ENCODE data around the gene WNT7A.

Gene WNT7A

DNA sequence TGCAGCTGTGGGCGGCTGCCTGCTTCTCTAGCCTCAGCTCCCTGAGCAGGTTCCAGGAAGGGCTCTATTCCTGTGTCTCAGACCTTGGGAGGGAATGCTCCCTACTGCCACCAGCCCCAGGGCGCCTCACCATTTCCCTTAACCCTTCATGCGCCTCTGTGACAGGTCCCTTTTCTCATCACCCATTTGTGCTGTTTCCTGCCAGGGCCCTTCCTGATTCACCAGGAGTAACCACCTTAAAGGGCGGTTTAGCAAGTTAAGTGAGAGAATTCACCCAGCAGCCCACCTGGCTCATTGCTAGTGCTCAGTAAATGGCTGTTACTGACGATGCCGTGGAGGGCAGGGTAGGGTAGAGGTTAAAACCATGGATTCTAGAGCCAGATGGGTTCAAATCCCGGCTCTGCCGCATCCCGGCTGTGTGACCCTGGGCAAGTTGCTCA, 87.8 kb downstream of the WNT7A start:
- FAIRE-seq, result no peak

DNA sequence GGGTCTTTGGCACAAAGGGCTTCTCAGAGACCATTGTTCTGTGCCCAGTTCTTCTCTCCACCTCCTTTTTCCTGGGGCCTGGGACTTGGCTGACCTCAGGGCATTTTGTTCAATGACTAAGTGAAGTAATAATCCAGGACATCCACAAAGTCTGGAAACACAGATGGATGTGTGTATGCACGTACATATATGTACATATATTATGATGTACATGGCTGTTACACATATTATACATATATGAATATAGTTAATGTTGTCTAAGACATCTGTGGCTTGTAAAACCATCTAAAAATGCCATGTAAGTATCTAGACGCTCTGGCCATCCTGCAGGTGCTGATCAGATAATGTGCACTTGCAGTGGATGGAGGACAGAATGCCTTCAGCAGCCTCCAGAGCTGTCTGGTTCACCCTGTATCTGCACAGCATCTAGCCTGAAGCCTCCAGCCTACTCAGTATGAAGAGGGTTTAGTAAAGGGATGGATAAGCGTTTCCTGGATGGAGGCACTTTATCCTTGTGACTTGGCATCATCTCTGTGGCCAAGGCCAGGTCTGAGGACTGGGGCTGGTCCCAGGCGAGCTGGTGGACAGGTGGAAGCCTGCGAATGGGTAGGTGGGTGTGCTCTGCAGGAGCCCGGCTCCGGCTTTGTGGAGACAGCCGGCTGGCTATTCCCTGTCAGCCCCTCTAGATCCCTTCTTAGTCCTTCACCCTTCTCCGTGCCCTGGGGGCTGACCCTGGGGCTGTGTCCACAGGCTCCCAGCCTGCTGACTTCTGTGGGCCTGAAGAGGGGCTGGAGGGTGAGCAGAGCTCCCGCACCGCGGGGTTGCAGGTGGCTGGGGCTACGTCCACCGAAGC, 88.4 kb downstream of the WNT7A start:
- FAIRE-seq, result no peak

DNA sequence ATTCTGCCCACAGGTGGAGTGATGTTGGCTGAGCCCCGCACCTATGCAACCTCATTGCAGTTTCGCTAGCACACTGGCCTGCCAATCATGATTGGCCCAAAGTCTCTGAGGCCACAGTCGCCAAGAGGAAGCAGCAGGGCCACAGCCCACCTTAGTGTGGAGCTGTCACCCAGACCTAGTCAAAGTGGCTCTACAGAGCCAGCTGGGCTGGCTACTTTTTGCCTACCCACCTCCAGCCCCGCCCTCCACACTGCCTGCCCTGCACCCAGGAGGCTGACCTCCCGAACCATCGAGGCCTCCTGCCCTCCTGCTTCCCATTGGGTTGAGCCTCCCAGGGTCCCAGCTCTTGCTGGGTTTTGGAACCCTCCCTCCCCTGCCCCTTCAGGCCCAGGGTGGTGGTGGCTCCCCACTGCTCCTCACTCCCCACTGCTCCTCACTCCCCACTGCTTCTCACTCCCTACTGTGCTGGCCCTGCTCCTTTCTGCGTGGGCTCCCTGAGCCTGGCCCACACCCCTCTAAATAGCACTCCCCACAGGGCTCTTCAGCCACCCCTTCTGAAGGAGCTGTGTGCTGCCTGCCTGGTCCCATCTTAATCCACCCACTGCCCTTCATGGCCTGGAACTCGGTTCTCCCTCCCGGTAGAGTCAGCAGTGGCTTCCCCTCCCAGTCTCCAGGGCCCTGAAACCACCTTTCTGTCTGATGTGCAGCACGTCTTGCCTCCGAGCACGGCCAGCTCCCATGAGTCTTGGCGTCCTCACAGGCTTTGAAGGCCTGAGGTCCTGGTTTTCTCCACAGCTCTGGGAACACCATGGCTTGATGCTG, 89.3 kb downstream of the WNT7A start:
- no peak for FAIRE-seq

DNA sequence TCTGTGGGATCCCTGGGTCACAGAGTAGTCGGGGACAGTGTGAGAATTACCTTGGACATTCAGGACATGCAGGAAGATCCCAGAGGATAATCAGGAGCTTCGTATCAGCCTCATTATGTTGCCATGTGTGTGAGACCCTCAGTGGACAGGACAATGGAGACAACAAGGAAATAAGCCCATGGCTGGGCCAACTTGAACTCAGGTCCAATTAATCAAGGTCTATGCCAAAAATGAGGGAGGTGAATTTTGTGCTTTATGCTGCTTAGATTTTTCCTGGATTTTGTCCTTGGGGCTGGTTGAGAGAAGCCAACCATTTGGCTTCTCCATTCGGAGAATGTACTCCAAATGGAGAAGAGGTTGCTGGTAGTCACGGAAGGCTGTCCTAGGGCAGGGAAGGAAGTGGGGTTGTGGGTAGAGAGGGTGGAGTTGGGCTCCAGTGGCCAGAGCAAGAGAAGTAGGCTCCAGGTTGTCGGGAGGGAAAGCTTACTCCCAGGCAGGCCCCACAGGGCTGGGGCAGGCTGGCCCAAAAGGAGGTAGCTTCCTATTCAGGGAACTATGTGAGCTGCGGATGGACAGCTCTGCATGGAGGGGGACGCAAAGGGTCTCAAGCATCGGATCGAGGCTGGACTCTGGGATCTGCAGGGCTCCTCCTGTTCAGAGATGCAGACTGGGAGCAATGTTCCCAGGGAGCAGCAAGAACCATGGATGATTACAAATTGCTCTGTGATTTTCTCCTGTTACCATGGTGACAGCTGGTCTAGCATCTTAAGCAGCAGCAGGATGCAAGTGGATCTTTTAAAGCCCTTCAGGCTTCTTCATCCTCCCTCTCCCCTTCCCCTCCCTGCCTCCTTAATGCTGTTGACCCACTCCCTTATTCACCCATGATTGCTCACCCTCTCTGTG, 91.1 kb downstream of the WNT7A start:
- no peak for FAIRE-seq

DNA sequence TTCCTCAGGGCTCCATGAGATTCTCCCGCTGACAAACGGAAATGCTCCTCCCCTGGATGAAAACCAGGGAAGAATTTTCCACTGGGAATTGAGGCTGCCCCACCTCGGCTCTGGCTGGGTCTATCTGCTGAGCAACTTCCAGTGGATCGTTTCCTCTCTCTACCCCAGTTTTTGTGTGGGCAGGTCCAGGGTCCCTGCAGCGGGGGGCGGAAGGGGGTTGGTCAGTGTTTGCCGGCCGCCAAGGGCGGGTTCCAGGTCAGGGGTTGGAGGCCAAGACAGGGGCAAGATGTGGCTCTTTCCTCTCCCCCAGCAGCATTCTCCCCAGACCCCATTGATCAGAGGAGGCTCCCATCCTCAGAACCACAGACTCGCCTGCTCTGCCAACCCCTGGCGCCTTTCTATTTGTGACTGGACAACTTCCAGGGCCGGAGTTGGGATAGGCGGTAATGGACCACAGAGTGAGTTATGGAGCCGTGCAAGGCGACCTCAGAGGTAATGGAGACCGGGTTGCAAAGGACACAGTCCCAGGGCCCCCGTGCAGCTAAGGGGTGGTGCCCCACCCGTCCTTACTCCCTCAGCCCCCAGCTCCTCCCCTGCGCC, 92.2 kb downstream of the WNT7A start:
- FAIRE-seq, result no peak

DNA sequence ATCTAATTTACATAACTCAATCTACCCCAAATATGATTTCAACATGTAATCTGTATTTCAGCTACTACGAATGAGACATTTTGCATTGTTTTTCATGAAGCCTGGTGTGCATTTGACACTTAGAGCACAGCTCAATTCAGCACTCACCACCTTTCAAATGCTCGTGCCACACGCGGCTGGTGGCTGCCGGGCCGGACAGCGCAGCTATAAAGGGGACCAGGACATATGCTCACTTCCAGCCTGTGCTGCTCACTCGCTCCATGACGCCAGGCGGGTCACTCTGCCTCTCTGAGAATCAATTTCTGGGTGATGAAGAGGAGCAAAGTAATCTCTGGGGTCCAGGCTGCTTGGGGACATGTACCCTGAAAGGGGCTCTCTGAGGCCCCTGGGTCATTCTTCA, 93.1 kb downstream of the WNT7A start:
- no peak for FAIRE-seq

DNA sequence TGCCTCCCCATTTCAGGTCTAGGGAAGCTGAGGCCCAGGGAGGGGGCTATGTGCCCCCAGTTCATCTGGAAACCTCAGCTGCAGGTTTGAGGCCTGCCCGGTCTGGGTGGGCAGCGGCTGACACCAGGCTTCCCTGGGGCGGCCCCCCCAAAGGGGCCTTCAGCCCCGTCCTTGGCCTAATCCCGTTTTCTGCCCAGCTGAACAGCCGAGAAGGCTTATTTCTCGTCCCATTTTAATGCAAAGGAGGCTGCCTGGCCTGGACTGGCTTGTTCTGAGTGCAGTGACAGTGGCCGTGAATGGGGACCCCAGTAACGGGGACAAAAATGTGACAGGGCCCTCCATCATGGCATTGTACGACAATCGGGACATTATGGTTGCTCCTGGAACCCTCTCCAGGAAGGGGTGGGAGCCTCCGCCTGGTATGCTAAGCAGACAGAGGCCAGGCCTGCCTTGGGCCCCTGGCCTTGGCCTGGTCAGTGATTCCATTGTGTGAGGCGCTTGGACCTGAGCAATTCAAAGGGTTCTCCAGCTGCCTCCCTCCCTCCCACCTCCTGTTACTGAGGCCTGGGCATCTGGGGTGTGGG, 93.9 kb downstream of the WNT7A start:
- FAIRE-seq, result no peak

DNA sequence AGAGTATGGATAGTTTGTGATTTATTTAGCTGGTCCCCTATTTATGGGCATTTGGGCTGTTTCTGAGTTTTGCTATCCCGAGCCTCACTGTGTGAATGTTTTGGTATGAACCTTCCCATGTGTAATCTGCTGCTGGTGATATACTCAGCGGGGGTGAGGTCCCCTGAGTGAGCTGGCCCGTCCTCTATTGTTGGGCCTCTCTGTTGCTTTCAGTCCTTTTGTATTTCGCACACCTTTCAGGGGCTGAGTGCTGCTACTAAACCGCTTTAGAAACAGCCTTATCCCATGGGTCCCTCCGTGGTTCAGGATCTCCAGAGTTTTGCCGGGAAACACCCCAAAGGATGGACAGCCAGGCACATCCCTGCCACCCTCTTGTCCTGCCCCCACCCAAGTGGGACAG, 94.5 kb downstream of the WNT7A start:
- FAIRE-seq, result no peak

DNA sequence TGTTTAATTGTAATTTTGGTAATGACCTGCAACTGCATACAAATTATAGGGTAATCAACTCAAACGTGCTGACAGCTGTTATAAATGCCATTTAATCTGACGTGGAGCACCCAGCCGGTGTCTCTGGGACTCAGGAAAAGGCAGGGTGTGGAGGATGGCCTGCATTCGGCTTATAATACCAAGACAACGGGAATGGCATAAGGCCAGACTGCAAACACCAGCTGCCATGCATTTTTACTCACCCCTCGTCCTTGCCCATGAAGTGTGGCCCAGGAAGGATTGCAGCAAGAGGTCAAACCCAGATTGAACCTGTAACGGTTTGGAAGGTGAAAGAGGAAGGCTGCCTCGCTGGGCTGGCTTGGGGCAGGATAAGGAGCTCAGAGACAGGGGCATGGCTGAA, 96.4 kb downstream of the WNT7A start:
- no peak for FAIRE-seq

DNA sequence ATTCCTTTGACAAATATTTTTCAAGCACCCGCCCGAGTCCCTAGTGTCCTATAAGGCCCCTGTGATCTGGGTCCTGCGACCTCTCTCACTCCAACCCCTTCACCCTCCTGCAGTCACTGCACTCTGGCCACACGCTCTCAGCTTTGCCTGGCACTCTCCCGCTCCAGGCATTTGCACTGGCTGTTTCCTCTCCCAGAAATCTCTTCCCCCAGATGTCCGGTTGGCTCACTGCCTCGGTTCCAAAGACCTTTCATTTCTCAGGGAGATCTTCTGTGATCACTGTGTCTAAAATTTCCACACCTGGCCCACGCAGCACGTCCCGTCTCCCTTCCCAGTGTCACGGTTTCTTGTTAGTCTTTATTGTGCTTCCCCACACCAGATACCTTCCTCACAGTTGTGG, 97.4 kb downstream of the WNT7A start:
- FAIRE-seq, result no peak

DNA sequence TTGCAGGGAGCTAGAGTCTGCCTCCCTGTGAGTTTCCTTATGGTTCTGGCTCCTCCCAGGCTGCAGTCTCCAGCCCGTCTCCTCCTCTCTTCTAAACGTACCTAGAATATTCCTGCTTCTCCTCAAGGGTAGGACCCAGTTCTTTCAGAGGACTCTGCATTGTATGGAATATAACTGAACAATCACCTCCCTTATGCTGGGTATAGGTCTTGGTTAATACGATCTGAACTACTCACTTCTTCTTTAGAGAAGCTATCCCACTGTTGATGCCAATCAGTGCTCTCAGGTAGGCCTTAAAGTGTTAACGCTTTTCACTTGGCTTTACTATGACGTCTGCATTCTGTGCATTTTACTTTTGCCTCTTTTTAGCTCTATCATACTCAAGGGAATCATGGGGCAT, 98.5 kb downstream of the WNT7A start:
- FAIRE-seq, result no peak

DNA sequence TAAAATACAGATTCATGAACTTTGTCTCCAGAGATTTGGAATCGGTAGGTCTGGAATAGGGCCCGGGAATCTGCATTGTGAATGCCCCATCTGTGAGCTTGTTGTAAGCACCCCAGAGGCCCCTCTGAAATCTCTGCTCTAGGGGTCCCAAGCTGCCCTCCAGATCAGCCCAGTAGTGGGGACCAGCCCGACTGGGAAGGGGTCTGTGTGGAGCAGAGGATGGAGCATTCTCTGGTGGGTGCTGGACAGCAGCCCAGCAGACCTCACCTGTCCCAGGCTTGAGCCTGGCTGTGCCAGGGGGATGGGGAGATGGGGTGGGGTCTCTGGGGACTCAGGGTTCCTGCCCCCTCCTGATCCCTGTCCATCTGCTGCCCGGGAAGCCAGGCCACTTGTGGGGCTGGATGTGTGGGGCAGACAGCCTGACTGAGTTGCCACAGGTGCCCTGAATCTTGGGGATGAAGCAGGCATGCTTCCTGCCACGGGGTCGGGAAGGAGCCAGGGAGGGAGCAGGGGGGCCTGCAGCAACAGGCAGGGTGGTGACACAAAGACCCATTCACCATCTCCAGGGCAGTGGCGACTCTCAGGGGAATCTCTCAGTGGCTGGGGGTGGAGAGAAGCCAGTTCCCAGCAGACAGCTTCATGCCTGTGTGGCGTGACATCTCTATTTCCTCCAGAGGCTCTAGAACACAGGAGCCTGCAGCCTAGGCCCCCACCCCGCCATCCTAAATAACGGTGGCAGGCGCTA, 99.3 kb downstream of the WNT7A start:
- no peak for FAIRE-seq

DNA sequence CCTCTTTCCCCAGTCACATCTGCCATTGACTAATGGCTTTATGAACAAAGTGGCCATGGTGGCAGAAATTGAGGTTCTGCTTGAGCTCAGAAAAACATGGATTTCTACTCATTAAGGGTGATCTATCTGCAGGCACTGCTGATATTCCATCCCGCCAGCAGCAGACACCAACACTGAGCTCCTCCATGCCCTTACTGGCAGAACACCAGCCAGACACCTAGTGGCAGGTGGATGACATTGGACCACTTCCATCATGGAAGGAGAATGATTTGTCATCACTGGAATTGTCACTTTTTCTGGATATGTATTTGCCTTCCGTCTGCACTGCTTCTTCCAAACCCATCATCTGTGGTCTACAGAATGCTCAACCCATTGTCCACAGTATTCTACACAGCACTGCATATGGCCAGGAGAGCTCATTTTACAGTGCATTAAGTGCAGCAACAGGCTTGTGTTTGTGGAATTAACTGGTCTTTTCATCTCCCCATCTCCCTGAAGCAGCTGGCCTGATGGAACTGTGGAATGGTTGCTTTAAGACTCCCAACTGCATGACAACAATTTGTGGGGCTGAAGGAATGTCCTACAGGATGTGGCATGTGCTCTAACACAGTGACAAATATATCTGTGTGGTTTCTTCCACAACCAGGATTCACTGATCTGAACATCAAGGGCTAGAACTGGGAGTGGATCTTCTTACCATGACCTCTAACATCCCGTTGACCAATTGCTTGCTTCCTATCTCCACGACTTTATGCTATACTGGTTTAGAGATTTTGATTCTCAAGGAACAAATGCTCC, 103.4 kb downstream of the WNT7A start:
- FAIRE-seq, result no peak

DNA sequence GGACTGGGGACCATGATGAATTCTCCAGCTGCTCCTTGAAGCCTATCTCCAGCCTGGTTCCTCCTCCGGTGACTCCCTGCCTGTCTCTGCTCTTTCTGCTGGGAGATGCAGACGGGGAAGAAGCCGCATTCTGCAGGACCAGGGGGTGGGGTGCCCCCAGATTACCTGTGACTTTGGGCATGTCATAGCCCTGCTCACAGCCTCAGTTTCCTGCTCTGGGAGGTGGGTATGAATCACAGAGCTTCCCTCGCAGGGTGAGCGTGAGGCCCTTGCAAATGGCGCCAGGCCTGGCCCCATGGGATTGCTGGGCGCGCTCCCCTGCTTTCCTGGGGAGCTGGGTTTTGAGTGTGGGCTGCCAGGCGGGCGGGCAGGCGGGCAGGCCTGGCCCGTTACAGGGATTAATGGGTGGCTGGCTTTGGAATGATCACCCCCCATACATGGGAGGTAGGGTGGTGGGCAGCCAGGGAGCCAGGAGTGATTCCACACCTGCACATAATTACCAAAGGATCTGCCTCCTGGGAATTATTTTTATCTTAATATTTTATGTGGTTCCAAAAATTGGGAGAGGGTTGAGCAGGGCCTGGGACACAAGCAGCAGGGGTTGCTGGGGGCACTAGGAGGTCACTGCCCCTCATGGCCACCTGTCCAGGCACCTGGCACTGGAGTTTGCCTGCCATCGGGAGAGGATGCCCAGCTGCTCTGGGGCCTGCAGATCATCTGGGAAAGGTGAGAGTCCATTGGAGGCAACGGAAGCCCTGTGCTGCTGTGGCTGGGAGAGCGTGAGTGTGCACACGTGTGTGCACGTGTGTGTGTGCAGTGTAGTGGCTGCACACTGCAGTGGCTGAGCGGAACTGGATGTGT, 106.8 kb downstream of the WNT7A start:
- FAIRE-seq, result no peak

DNA sequence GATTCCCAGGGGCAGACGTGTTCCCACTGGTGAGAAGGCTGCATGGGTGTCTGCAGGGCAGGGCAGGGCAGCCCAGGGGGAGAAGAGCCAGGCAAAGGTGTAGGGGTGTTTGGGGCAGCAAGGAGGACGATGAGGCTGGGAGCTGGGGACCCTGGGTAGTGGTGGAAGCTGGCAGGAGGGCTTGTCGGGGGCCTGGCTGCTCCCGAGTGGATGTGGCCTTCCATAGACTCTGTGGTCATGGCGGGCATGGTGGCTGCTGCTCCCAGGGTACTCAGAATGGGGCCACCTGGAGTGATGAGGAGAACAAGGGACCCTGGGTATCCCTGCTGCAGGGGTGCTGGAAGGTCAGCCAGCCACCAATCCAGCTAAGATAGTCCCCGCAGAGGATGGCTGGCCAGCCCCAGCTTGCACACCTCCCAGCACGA, 107.5 kb downstream of the WNT7A start:
- FAIRE-seq, result no peak

DNA sequence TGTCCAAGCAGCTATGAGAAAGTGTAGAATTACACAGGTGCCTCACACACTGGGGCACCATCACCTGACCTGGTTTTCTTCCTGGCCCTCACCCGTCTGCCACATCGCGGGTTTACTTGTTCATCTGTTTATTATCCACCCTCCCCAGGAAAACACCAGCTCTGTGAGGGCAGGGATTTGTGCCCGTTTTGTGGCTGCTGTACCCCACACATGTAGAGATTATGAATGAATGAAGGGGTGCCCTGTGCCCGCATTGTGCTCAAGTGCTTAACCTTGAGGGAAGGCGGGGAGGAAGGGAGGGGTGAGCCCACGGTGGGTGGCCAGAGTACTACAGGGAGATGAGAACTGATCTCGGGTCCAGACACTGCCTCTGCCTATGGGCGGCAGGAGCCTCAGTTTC, 108.4 kb downstream of the WNT7A start:
- FAIRE-seq, result no peak

DNA sequence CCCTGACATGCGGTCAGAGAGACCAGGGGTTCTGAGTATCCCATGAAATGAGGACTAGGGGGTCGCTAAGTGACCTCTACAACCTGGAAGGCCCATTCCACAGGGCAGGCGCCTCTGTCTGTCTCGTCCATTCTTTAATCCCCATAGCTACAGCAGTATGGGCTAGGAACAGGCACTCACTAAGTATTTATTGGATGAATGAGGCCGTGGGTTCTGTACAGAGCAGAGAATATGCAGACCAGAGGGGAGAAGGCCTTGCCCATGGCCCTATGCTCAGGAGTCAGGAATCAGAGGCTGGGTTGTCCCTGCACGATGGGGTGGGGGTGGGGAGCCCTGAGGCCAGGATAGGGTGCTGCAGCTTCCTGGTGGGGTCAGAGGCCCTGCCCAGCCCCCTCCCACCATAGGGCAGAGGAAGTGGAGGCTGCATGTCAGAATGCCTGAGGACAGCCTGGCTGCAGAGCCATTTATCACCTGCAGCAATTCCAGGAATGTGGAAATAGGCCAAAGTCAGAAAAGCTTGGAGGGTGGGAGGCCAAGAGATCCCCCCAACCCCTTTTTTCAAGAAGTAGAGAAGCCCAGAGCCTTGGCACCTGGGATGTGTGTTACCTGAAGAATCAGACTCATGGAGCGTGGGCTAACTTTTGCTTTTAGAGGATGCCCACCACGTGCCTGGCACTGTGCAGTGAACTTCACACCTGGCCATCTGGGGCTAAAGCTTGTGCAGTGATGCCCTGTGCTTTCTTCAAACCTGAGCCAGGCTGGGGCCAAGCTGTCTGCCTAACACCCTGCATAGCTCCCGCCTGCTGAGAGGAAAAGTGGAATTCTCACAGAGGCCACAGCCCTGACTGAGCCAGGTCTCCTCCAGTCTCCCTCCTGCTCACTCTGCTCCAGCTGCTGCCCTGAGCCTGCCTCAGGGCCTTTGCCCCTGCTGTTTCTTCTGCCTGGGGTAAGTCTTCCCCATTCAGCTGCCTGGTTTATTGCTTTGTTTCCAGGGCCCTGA, 109.4 kb downstream of the WNT7A start:
- no peak for FAIRE-seq

DNA sequence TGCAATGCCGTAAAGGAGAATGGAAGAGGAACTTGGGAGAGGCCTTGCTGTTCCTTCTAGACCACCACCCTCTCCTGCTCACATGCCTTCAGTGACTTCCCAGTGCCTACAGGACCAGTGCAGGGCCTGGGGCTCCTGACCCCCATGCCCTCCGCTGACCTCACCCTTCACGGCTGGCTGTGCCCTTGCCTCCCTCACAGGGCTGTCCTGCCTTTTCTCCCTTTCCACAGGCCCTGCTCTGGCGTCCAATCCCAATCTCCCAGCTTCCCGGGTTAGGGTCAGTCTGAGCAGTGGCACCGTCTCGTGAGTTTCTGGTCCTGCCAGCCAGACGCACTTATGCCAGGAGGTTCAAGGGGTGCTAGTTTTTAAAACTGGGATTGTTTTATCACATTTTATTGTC, 110.4 kb downstream of the WNT7A start:
- no peak for FAIRE-seq
